H1 (cell line): ENCODE data around the gene MEP1A. TPM values are rescaled to one million over a fixed set of nuclear protein-coding genes. Genes with fewer than 3 reads are reported as not detected.

Experiments
- ASH2L ChIP-seq: fragments of 200-600, 300-600 bp; sonication (generic); IDR thresholded peaks from one replicate; pipeline ENCODE4 v1.7.1; 2017; ENCODE audit warnings: low read length
- ATF2 ChIP-seq: IDR thresholded peaks from 2 replicates; pipeline ENCODE4 v1.6.1; 2012; ENCODE audit warnings: low read length, inconsistent platforms
- FOSL1 ChIP-seq: IDR thresholded peaks from 2 replicates; pipeline ENCODE4 v1.6.1; 2011; ENCODE audit warnings: mild to moderate bottlenecking, low read depth, low read length, moderate library complexity; ENCODE audit not compliant: insufficient read depth
- JUND ChIP-seq: IDR thresholded peaks from 2 replicates; pipeline ENCODE4 v1.6.1; 2011; ENCODE audit warnings: mild to moderate bottlenecking, improper control_type of control experiment, low read length
- POLR2A ChIP-seq, 2 experiments: IDR thresholded peaks; 1 replicate in 1 of 2; 2 replicates in 1 of 2; pipeline ENCODE4 v1.6.1; 2011; ENCODE audit warnings: low read depth in 2 of 2, low read length in 2 of 2, mild to moderate bottlenecking in 2 of 2; ENCODE audit errors: control extremely low read depth in 1 of 2
- SUZ12 ChIP-seq: fragments of 200-600 bp; sonication (generic); IDR thresholded peaks from 2 replicates; pipeline ENCODE4 v1.6.1; 2012; ENCODE audit warnings: mild to moderate bottlenecking, inconsistent platforms, low read length, moderate library complexity, mixed read lengths
- TAF1 ChIP-seq: IDR thresholded peaks from 2 replicates; pipeline ENCODE4 v1.6.1; 2011; ENCODE audit warnings: mild to moderate bottlenecking, low read depth, low read length
- TEAD4 ChIP-seq: IDR thresholded peaks from 2 replicates; pipeline ENCODE4 v1.6.1; 2012; ENCODE audit warnings: low read depth, low read length, inconsistent platforms, mixed read lengths
- YY1 ChIP-seq: IDR thresholded peaks from 2 replicates; pipeline ENCODE4 v1.6.1; 2011; ENCODE audit warnings: low read depth, mild to moderate bottlenecking, low read length
- polyA plus RNA-seq, 7 experiments: library from polyadenylated mRNA; depleted of rRNA in 3 of 7; stranded (reverse) in 5 of 7; unstranded in 2 of 7; fragments of >200 nt in 5 of 7; fragments of 200-250 nt in 2 of 7; gene quantifications; 1 replicate in 5 of 7; 2 replicates in 1 of 7; 4 replicates in 1 of 7; pipeline versions ENCODE4 v1.2.1 to v1.2.3, GENCODE V29; 2011 to 2013; ENCODE audit warnings: missing spikeins in 2 of 7, mixed read lengths in 2 of 7
- total RNA-seq: library from RNA; stranded (reverse); fragmentation: NEBNext Ultra II Directional; extraction: Animal tissue kit (Norgen Biotek cat#: 25700); gene quantifications from 2 replicates; pipeline ENCODE4 v1.2.1, GENCODE V29; 2021

Gene MEP1A
- total and polyA plus RNA-seq, 2 of the 8 experiments (the other 6 are each of a cell fraction or from before 2014, with no cell fraction given), result 0.03 TPM; not detected in 1

- TF ChIP-seq FOSL1 (no peak), JUND (no peak), ATF2 (no peak), TEAD4 (no peak), SUZ12 (no peak), TAF1 (no peak), ASH2L (no peak), POLR2A (IDR thresholded peaks at IDR 0.05; ENCODE audit: control extremely low read depth in 1 of 2, low read depth in 2 of 2, low read length in 2 of 2) (no peak), YY1 (no peak)
These were observed 36.0 kb upstream of the MEP1A start (continued) for GRCh38 chr6:46757214-46757596.
